Measurements from ENCODE around the gene LDHAL6B. TPM values are rescaled to one million over a fixed set of nuclear protein-coding genes. Genes with fewer than 3 reads are reported as not detected.

The LDHAL6B gene
- total RNA-seq, 1 donor from 2014 or later, result not detected

DNA sequence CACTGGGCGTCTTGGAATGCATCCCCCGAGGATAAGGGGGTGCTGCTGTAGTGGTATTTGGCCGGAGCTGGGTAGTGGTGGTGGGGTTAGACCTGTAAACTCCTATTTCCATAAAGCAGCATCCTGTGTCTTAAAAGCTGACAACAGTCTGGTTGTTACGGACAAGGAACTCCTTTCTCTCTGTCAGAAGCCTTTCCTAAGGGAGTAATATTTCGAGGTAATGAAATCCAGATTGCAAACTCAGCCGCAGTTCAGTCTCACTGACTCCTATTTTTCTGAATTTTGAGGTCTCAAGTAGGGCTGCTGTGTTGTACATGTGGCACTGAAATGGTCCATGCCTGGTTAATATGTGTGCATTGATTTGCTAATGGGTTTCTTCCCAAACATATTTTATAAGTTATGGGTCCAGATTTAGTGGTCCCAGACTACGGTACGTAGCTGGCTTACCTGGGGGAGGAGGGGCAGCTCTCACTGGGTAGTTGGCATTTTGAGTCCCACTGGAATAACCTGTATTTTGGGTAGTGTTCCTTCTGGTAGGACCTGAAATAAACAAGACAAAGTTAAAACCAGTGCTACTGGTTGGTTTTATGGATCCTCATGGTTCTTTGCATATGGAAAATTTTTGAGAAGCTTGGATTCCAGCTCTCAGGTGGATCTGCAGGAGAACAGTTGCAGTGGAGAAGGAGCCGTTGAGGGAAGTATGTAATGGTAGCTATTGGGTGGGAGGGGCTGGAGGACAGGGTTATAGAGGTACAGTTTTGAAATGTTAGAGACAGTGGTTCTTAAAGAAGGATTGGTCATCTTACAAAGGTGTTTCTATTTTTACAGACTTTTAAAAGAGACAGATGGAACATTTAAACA is 48.6 kb upstream of the LDHAL6B start:
- Mint-ChIP-seq H3K27me3 (ENCODE audit: low read depth, unreplicated experiment) (no peaks in the 10 kb centered on the region), H3K9me3 (ENCODE audit: unreplicated experiment) (no peaks in the 10 kb centered on the region), H3K27ac (ENCODE audit: unreplicated experiment) (no peak overlapping the region), H3K36me3 (ENCODE audit: low read depth, unreplicated experiment) (peaks cover 38% of the 10 kb centered on the region), H3K4me3 (ENCODE audit: unreplicated experiment) (no peak overlapping the region), H3K4me1 (ENCODE audit: low read depth, unreplicated experiment) (no peaks in the 10 kb centered on the region)
- Histone ChIP-seq H3K4me3 (ENCODE audit: insufficient read depth, low read depth, low read length) (no peak overlapping the region), H4K20me1 (ENCODE audit: insufficient read depth, low read length) (no peaks in the 10 kb centered on the region), H3K9ac (ENCODE audit: low read length) (no peak overlapping the region), H3K4me1 (ENCODE audit: insufficient read depth, low read length) (no peaks in the 10 kb centered on the region), H3K79me2 (ENCODE audit: insufficient read depth, low read length) (no peaks in the 10 kb centered on the region), H3K36me3 (ENCODE audit: insufficient read depth, low read length) (peaks cover 39% of the 10 kb centered on the region), H2AFZ (ENCODE audit: low read depth, low read length) (no peak overlapping the region), H3K27me3 (ENCODE audit: insufficient read depth, low read length) (no peaks in the 10 kb centered on the region), H3K4me2 (ENCODE audit: low read length) (no peak overlapping the region), H3K9me3 (ENCODE audit: insufficient read depth, low read depth, low read length) (no peaks in the 10 kb centered on the region), H3K27ac (ENCODE audit: low read depth, low read length) (no peak overlapping the region)
- FAIRE-seq, result no peak
- no peak for DNase-seq (ENCODE audit: low read depth)
- TF ChIP-seq, protein P1, sequence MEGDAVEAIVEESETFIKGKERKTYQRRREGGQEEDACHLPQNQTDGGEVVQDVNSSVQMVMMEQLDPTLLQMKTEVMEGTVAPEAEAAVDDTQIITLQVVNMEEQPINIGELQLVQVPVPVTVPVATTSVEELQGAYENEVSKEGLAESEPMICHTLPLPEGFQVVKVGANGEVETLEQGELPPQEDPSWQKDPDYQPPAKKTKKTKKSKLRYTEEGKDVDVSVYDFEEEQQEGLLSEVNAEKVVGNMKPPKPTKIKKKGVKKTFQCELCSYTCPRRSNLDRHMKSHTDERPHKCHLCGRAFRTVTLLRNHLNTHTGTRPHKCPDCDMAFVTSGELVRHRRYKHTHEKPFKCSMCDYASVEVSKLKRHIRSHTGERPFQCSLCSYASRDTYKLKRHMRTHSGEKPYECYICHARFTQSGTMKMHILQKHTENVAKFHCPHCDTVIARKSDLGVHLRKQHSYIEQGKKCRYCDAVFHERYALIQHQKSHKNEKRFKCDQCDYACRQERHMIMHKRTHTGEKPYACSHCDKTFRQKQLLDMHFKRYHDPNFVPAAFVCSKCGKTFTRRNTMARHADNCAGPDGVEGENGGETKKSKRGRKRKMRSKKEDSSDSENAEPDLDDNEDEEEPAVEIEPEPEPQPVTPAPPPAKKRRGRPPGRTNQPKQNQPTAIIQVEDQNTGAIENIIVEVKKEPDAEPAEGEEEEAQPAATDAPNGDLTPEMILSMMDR (IDR thresholded peaks at IDR 0.05; ENCODE audit: insufficient read depth, low read depth, low read length), result no peak
- no peak for TF ChIP-seq EZH2 (IDR thresholded peaks at IDR 0.05; ENCODE audit: insufficient read depth, low read length)

DNA sequence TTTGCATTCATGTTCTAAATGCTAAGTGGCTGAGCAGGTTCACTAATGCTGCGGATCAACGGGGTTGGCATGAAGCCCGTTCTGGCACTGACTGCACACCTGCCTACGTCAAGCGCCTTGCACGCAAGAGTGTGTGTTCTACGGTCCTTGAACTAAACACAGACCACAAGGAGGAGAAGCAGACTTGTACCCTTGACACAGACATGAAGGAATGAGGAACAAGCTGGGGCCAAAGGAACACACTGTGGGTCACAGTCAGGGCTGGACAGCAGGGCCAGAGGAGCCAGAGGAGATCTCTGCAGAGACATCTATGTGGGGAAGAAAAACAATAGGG is 48.0 kb upstream of the LDHAL6B start:
- no peak overlapping the region for H3K4me3 ChIP-seq (ENCODE audit: insufficient read depth, low read depth, low read length)
- H4K20me1 ChIP-seq (ENCODE audit: insufficient read depth, low read length), result no peaks in the 10 kb centered on the region
- peaks cover 35% of the 10 kb centered on the region for H3K36me3 ChIP-seq (ENCODE audit: insufficient read depth, low read length)
- Mint-ChIP-seq H3K36me3 (ENCODE audit: low read depth, unreplicated experiment) (peaks cover 34% of the 10 kb centered on the region), H3K27me3 (ENCODE audit: low read depth, unreplicated experiment) (no peaks in the 10 kb centered on the region), H3K27ac (ENCODE audit: unreplicated experiment) (peak overlapping the region; percentile 64), H3K9me3 (ENCODE audit: unreplicated experiment) (no peaks in the 10 kb centered on the region), H3K4me1 (ENCODE audit: low read depth, unreplicated experiment) (no peaks in the 10 kb centered on the region), H3K4me3 (ENCODE audit: unreplicated experiment) (no peak overlapping the region)
- no peaks in the 10 kb centered on the region for H3K9me3 ChIP-seq (ENCODE audit: insufficient read depth, low read depth, low read length)
- FAIRE-seq, result no peak
- TF ChIP-seq, protein P1 (IDR thresholded peaks at IDR 0.05; ENCODE audit: insufficient read depth, low read depth, low read length), result no peak
- no peak for TF ChIP-seq EZH2 (IDR thresholded peaks at IDR 0.05; ENCODE audit: insufficient read depth, low read length)
- H3K27ac ChIP-seq (ENCODE audit: low read depth, low read length), result no peak overlapping the region
- H3K79me2 ChIP-seq (ENCODE audit: insufficient read depth, low read length), result no peaks in the 10 kb centered on the region
- no peak overlapping the region for H3K4me2 ChIP-seq (ENCODE audit: low read length)
- no peaks in the 10 kb centered on the region for H3K27me3 ChIP-seq (ENCODE audit: insufficient read depth, low read length)
- H3K4me1 ChIP-seq (ENCODE audit: insufficient read depth, low read length), result no peaks in the 10 kb centered on the region
- H2AFZ ChIP-seq (ENCODE audit: low read depth, low read length), result no peak overlapping the region
- H3K9ac ChIP-seq (ENCODE audit: low read length), result no peak overlapping the region
- no peak for DNase-seq (ENCODE audit: low read depth)

DNA sequence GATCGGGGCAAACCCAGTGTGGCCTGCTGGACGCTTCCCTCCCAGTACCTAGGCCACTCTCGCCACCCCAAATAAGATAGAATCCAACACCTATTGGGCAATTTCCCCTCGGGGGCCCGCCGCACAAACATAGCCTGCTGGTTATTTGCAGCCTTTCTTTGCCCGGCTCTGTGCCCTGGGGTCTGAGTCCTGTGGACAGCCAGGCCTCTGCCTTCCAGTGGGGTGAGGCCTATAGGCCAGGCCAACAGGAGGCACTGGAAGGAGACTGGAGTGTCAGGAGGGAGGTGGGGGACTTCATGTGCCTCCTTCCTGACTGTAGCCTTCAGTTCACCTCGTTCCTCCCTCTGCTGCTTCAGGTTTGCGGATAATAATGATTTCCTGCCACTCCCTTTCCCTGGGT is 47.4 kb upstream of the LDHAL6B start:
- no peak for FAIRE-seq
- H3K36me3 ChIP-seq (ENCODE audit: insufficient read depth, low read length), result peaks cover 35% of the 10 kb centered on the region
- H3K9me3 ChIP-seq (ENCODE audit: insufficient read depth, low read depth, low read length), result no peaks in the 10 kb centered on the region
- no peak overlapping the region for H3K9ac ChIP-seq (ENCODE audit: low read length)
- Mint-ChIP-seq H3K27ac (ENCODE audit: unreplicated experiment) (no peak overlapping the region), H3K27me3 (ENCODE audit: low read depth, unreplicated experiment) (no peaks in the 10 kb centered on the region), H3K36me3 (ENCODE audit: low read depth, unreplicated experiment) (peaks cover 32% of the 10 kb centered on the region), H3K4me3 (ENCODE audit: unreplicated experiment) (no peak overlapping the region), H3K4me1 (ENCODE audit: low read depth, unreplicated experiment) (no peaks in the 10 kb centered on the region), H3K9me3 (ENCODE audit: unreplicated experiment) (no peaks in the 10 kb centered on the region)
- no peaks in the 10 kb centered on the region for H4K20me1 ChIP-seq (ENCODE audit: insufficient read depth, low read length)
- no peak overlapping the region for H2AFZ ChIP-seq (ENCODE audit: low read depth, low read length)
- H3K79me2 ChIP-seq (ENCODE audit: insufficient read depth, low read length), result no peaks in the 10 kb centered on the region
- no peak overlapping the region for H3K4me3 ChIP-seq (ENCODE audit: insufficient read depth, low read depth, low read length)
- no peak overlapping the region for H3K4me2 ChIP-seq (ENCODE audit: low read length)
- no peak overlapping the region for H3K27ac ChIP-seq (ENCODE audit: low read depth, low read length)
- H3K4me1 ChIP-seq (ENCODE audit: insufficient read depth, low read length), result no peaks in the 10 kb centered on the region
- no peak for TF ChIP-seq EZH2 (IDR thresholded peaks at IDR 0.05; ENCODE audit: insufficient read depth, low read length)
- TF ChIP-seq, protein P1 (IDR thresholded peaks at IDR 0.05; ENCODE audit: insufficient read depth, low read depth, low read length), result no peak
- H3K27me3 ChIP-seq (ENCODE audit: insufficient read depth, low read length), result no peaks in the 10 kb centered on the region
- DNase-seq (ENCODE audit: low read depth), result no peak
